ENCODE measurements around the gene PHF21A. TPM values are rescaled to one million over a fixed set of nuclear protein-coding genes. Genes with fewer than 3 reads are reported as not detected.

The PHF21A gene
- total and polyA plus RNA-seq, 2 of the 13 experiments (the other 11 are each of a cell fraction or from before 2014, with no cell fraction given), result 4.1 to 34.6 TPM

GRCh38 chr11:45901626-45902025 lies 219.6 kb downstream of the PHF21A start:
- Histone ChIP-seq H3K36me3 (replicated peaks in 1 of 2; ENCODE audit: control insufficient read depth in 1 of 2, insufficient read depth in 2 of 2, low read length in 2 of 2) (no peaks in the 10 kb centered on the region), H3K4me3 (replicated peaks in 1 of 3; ENCODE audit: insufficient read depth in 1 of 3, low read depth in 2 of 3, low read length in 3 of 3) (no peak overlapping the region), H3K9me3 (ENCODE audit: low read length) (no peaks in the 10 kb centered on the region), H3K4me1 (ENCODE audit: insufficient read depth, low read length) (peaks cover 38% of the 10 kb centered on the region), H2AFZ (ENCODE audit: low read length) (no peak overlapping the region), H4K20me1 (ENCODE audit: insufficient read depth, low read length) (no peaks in the 10 kb centered on the region), H3K27me3 (ENCODE audit: control insufficient read depth in 1 of 2, insufficient read depth in 2 of 2, low read length in 2 of 2) (peaks cover 0 to 21% of the 10 kb centered on the region in 2 experiments; a peak in 1 of 5 replicates), H3K4me2 (ENCODE audit: low read depth, low read length) (no peak overlapping the region), H3K9ac (ENCODE audit: insufficient read depth, low read depth, low read length) (no peak overlapping the region), H3K27ac (ENCODE audit: extremely low read length, insufficient read depth, low read length) (no peak overlapping the region), H3K79me2 (ENCODE audit: insufficient read depth, low read length) (no peaks in the 10 kb centered on the region)
- in situ Hi-C loops (cut with HindIII; ENCODE audit: extremely low pct_ligation_motif_present, low pct_unique_long_range_greater_than_20kb), result no loop called here
- ChIA-PET POLR2A (no interaction called here), CTCF (ENCODE audit: low intra/inter-chr PET ratio, low total read pairs) (no interaction called here)
- intact Hi-C loops (cut with micrococcal nuclease; ENCODE audit: unreplicated experiment), result no loop called here
- no TSS peak for BruUV-seq (replicated peaks)
- WGBS (ENCODE audit: low lambda C conversion rate), result 43% methylated on average over 5 of the region's 6 CpGs
- ATAC-seq (no peak), DNase-seq (ENCODE audit: low spot score) (no peak), FAIRE-seq (no peak)
- TF ChIP-seq HINFP (CRISPR knock-in tag; IDR thresholded peaks at IDR 0.05; ENCODE audit: low read depth) (no peak), SMYD3 (CRISPR knock-in tag; IDR thresholded peaks at IDR 0.05) (no peak), ZNF512B (CRISPR knock-in tag; IDR thresholded peaks at IDR 0.05; ENCODE audit: borderline replicate concordance) (no peak), ZNF335 (CRISPR knock-in tag; IDR thresholded peaks at IDR 0.05) (no peak), BORCS8-MEF2B (CRISPR knock-in tag; IDR thresholded peaks at IDR 0.05) (no peak), TEAD3 (CRISPR knock-in tag; optimal IDR thresholded peaks at IDR 0.05; ENCODE audit: borderline replicate concordance) (no peak), SMAD1 (CRISPR knock-in tag; IDR thresholded peaks at IDR 0.05; ENCODE audit: borderline replicate concordance, low read depth) (no peak), ZNF569 (CRISPR knock-in tag; IDR thresholded peaks at IDR 0.05; ENCODE audit: borderline replicate concordance) (no peak), IKZF5 (CRISPR knock-in tag; IDR thresholded peaks at IDR 0.05) (no peak), TIGD3 (CRISPR knock-in tag; IDR thresholded peaks at IDR 0.05; ENCODE audit: borderline replicate concordance) (no peak), RCOR2 (CRISPR knock-in tag; IDR thresholded peaks at IDR 0.05) (no peak), TAF1 (CRISPR knock-in tag; IDR thresholded peaks at IDR 0.05) (no peak), JARID2 (CRISPR knock-in tag; IDR thresholded peaks at IDR 0.05; ENCODE audit: insufficient replicate concordance) (no peak), SIN3B (IDR thresholded peaks at IDR 0.05; ENCODE audit: low read length) (no peak)
